DMS53 treated with DMSO at 0.1 percent for 48 hours (cell line): ENCODE data around the gene EIF5AL1.
"Not testable (repeated sequence)": the region's sequence is repeated elsewhere in the genome, so short reads cannot be mapped to it uniquely, and the experiment has no call there.

ENCODE experiments used
- DNase-seq: peaks from one replicate; lab custom pipeline; 2025; ENCODE audit not compliant: unreplicated experiment; lab: John Stamatoyannopoulos, UW

Gene EIF5AL1

DNA sequence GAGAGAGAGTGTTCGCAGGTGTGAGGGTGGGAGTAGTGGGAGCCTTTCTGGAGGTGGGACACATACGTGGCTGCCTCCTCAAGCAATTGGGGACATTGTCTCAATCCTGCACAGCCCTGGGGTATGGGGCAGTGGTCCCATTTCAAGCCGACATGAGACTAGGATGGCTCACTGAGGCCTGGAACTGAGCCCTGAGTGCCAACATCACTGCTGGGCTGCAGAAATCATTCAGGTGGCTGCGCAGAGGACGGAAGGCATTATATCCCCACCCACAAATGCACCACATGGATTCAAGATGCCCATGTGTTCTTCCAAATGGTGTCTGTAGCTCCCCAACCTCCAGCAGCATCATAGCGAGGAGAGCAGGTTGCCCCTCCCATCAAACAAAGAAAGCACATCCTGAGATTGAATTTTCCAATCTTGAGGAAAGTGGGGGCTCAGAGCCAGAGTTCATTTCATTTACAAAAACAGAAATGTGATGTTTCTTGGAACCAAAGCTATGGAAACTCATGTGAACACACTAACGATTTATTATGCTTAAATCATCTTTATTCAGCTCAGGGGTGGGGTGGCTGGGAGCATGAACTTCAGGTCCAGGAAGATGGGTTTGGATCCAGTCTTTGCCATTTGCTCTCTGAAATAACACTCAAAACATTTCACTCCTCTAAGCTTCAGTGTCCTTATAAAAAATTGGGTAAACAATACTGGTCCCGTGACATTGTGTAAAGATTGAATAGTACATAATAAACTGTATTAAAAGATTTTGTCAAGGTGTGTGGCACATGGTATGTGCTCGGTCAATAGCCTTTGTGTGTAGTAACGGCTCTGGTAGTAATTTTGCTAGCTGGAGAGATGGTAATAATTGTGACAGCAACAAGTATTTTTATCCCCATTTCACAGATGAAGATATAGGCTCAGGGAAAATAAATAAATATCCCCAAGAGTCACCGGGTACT is 43.3 kb downstream of the EIF5AL1 start:
- no peak for DNase-seq

DNA sequence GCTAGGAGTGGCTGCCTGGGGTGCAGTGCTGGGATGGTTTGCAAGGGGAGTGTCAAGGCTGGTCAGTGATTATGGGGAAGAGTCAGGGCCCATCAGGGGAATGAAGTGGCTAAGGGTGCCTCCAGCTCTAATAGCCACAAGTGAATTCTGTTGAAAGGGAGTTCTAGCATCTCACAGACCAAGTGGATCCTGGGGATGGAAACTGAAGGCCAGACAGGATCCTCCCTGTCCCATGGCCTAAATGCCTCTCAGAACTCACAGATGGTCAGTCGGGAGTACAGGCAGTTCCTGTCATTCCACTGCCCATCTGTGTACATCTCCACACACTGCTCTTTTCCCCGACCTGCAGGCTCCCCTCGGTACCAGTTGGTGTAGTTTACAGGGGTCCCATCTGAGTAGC is 44.6 kb downstream of the EIF5AL1 start:
- not testable (repeated sequence) for DNase-seq

DNA sequence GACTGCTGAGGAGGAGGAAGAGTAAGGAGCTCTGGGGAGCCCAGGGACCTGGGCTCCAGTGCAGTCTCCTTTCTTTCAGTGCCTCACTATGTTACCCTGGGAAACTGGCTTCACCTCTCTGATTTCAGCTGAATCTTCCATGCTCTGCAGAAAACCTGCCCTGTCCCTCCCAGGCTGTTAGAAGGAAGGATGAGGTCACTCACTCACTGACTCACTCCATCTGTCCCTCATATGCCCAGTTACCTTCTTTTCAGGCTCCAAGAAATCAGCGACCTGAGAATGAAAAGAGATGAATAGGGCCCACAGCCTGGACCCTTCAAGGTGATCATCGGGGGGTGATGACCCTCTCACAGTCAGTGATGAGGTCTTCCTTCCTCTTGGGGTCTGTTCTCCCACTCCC is 47.4 kb downstream of the EIF5AL1 start:
- DNase-seq: peak; percentile 70

DNA sequence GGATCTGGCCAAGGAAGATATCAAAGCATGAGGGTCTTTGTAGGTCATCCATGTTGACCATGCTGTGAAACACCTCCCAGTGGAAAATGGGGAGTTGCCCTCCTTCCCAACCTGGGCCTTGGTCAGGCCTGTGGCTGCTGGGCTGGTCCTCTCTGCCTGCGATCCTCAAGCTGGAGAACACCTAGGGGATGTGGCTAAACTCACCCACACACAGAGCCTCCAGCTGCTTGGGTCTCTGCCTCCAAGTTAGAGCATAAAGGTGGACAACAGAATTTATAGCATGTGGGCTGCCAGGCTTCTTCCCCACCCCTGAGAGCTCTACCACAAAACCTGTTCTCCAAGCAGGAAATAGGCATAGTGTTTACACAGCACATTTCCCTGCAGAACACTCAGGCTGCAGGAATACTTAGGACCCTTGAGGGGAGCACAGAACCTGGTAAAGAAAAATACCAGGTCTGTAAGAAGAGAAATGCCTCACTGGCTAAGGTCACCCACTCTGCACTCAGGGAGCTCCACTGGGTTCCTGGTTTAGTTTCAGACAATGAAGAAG is 47.9 kb downstream of the EIF5AL1 start, which contains the start of gene SFTPA2:
Gene SFTPA2, minus strand, starts transcription at position 248 of the 550 bp plus-strand sequence. CDS start 924 bp downstream, outside the sequence.
- peak; percentile 74 for DNase-seq

DNA sequence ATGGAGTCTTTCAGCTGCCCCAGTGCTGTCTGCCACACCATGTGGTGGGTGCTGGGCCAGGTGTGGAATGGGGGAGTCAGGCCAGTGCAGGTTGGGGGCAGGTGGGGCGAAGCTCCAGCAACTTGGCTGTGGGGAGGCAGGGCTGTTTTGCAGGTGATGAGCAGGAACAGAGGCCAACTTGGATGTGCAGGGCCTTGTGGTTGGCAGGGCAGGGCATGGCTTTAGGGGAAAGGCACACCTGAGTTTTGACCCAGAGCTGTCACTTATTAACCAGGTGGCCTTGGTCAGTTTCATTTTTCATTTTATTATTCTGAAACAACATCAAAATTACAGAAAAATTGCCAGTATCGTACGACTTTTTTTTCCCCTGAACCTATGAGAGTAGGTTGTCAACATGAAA is 48.9 kb downstream of the EIF5AL1 start:
- no peak for DNase-seq

DNA sequence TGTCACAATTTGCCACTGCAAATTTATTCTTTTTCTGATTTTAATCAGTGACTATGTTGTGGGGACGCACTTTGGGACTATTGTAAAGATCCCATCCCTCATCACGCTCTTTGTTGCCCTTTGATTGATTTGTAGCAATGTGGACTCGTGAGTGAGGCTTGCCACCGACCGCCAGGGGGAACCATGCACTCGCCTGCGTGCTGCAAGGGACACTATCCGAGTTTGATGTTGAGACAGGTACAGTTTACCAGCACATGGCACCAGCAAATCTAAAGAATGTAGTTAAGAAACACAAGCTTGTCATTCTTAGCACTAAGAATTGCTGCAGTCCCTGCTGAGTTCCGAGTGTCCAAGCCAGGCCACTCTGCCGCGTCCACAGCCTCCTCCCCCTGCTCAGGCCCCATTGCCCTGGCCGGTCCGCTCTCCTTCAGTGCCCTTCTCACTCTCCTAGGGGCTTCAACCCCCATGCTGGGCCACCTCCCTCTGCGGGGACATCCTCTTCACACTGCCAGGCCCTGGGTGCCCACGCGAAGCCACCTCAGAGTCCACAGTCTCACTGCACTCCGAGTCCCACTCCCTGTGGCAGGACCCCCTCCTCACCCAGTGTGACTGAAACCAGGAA is 49.9 kb downstream of the EIF5AL1 start:
- DNase-seq: peak; percentile 69

DNA sequence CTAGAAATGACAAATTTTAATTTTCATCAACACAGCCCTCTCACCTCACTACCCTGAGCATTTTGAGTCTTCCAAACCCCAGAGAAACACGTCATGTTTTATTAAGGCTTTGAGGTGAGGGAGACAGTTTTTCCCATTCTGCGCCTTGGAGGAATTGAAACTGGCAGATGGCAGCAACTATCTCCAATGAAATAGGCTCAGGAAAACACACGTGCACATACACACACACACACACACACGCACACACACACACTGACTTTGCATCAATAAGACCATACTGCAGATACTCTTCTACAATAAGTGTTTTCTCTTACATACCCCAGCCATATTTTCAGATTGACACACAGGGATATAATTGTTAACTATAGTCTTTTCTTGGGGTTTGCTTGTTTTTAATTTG is 51.1 kb downstream of the EIF5AL1 start:
- no peak for DNase-seq
